DND-41 (cell line): ENCODE measurements around the gene SLC1A4.

Source experiments
- ATAC-seq: fragments of 200-7000 bp; cut with Tn5 transposase; 3 replicates; pipeline ENCODE4 v1.9.1; 2021; ENCODE audit warnings: low read depth; ENCODE audit not compliant: insufficient read depth
- DNase-seq: peaks from one replicate; pipeline ENCODE4 v3.0.0-alpha.2; 2020
- H2AFZ ChIP-seq: 2 replicates; pipeline ENCODE4 v1.6.0; 2012; ENCODE audit warnings: low read depth, low read length
- H3K27ac ChIP-seq: 2 replicates; pipeline ENCODE4 v1.5.1; 2012; ENCODE audit warnings: low read length, inconsistent platforms
- H3K27me3 ChIP-seq: fragments of 200-600 bp; sonication (generic); 2 replicates; pipeline ENCODE4 v1.6.0; 2012; ENCODE audit warnings: low read length, mild to moderate bottlenecking, inconsistent platforms; ENCODE audit not compliant: insufficient read depth, poor library complexity
- H3K36me3 ChIP-seq: 2 replicates; pipeline ENCODE4 v1.5.1; 2012; ENCODE audit warnings: low read length, inconsistent platforms; ENCODE audit not compliant: insufficient read depth
- H3K4me1 ChIP-seq: 2 replicates; pipeline ENCODE4 v1.5.1; 2012; ENCODE audit warnings: mild to moderate bottlenecking, low read length; ENCODE audit not compliant: insufficient read depth
- H3K4me2 ChIP-seq: 2 replicates; pipeline ENCODE4 v1.6.0; 2012; ENCODE audit warnings: mild to moderate bottlenecking, moderate library complexity, low read length, inconsistent platforms; ENCODE audit not compliant: insufficient read depth
- H3K4me3 ChIP-seq, 2 experiments: fragments of 200-600 bp in 1 of 2; shearing (Covaris generic) in 1 of 2; 2 replicates each; pipeline ENCODE4 v1.5.1; 2012 to 2016; ENCODE audit warnings: inconsistent platforms in 2 of 2, low read length in 2 of 2, mild to moderate bottlenecking in 2 of 2, low read depth in 1 of 2, moderate library complexity in 1 of 2
- H3K79me2 ChIP-seq: 2 replicates; pipeline ENCODE4 v1.6.0; 2012; ENCODE audit warnings: low read length, inconsistent platforms; ENCODE audit not compliant: insufficient read depth
- H3K9ac ChIP-seq: 2 replicates; pipeline ENCODE4 v1.6.0; 2012; ENCODE audit warnings: low read depth, mild to moderate bottlenecking, inconsistent platforms, low read length, moderate library complexity
- H3K9me3 ChIP-seq: 2 replicates; pipeline ENCODE4 v1.5.1; 2012; ENCODE audit warnings: low read length, moderate library complexity, mild to moderate bottlenecking, inconsistent platforms; ENCODE audit not compliant: insufficient read depth, severe bottlenecking
- H4K20me1 ChIP-seq: 2 replicates; pipeline ENCODE4 v1.6.0; 2012; ENCODE audit warnings: low read length; ENCODE audit not compliant: insufficient read depth
- CTCF ChIP-seq: IDR thresholded peaks from 2 replicates; pipeline ENCODE4 v1.5.1; 2012; ENCODE audit warnings: borderline replicate concordance, low read length, moderate library complexity, mild to moderate bottlenecking; ENCODE audit not compliant: poor library complexity, severe bottlenecking; ENCODE audit errors: extremely low read depth
- EZH2 ChIP-seq: IDR thresholded peaks from 3 replicates; pipeline ENCODE4 v1.6.1; 2012; ENCODE audit warnings: borderline replicate concordance, low read depth, mild to moderate bottlenecking, moderate library complexity, low read length, inconsistent platforms; ENCODE audit not compliant: severe bottlenecking

The SLC1A4 gene

GRCh38 chr2:64989126-64989981 lies at the start of gene SLC1A4:
TSS of gene SLC1A4 (plus strand) at chr2:64989399. CDS start at chr2:64989644, 245 bp downstream.
- peak; percentile 77 for ATAC-seq
- Histone ChIP-seq H3K9me3 (no peaks in the 10 kb centered on the region), H3K9ac (peak within 1 kb of the TSS; percentile 95), H4K20me1 (peaks cover 49% of the 10 kb centered on the region), H3K36me3 (peaks cover 36% of the 10 kb centered on the region), H3K4me2 (peak within 1 kb of the TSS; percentile 83), H2AFZ (peak within 1 kb of the TSS; percentile 68), H3K27ac (peak within 1 kb of the TSS; percentile 98), H3K27me3 (no peaks in the 10 kb centered on the region), H3K4me3 (peak within 1 kb of the TSS; percentile 64 to 82), H3K4me1 (peaks cover 65% of the 10 kb centered on the region), H3K79me2 (peaks cover 60% of the 10 kb centered on the region)
- peak; percentile 94 for DNase-seq
- no peak for TF ChIP-seq CTCF

GRCh38 chr2:64941143-64941542 lies 48.1 kb upstream of the SLC1A4 start:
- Histone ChIP-seq H3K9ac (no peak overlapping the region), H3K9me3 (no peaks in the 10 kb centered on the region), H3K79me2 (peaks cover 5% of the 10 kb centered on the region; the same call in 1 of the 2 replicates), H3K27me3 (no peaks in the 10 kb centered on the region), H3K4me1 (peaks cover 33% of the 10 kb centered on the region), H4K20me1 (no peaks in the 10 kb centered on the region), H3K4me2 (no peak overlapping the region), H2AFZ (no peak overlapping the region), H3K36me3 (no peaks in the 10 kb centered on the region), H3K4me3 (no peak overlapping the region), H3K27ac (no peak overlapping the region)
- TF ChIP-seq CTCF (no peak), EZH2 (no peak)
- DNase-seq (no peak), ATAC-seq (no peak)

GRCh38 chr2:64941801-64942200 lies 47.4 kb upstream of the SLC1A4 start:
- Histone ChIP-seq H3K9ac (no peak overlapping the region), H3K9me3 (no peaks in the 10 kb centered on the region), H3K27me3 (no peaks in the 10 kb centered on the region), H4K20me1 (no peaks in the 10 kb centered on the region), H3K4me1 (peaks cover 40% of the 10 kb centered on the region), H3K79me2 (peaks cover 5% of the 10 kb centered on the region; the same call in 1 of the 2 replicates), H3K36me3 (no peaks in the 10 kb centered on the region), H3K27ac (peak overlapping the region; percentile 51; the same call in 1 of the 2 replicates), H2AFZ (no peak overlapping the region), H3K4me2 (no peak overlapping the region), H3K4me3 (no peak overlapping the region)
- no peak for ATAC-seq
- DNase-seq: no peak
- TF ChIP-seq EZH2 (no peak), CTCF (no peak)
